HG03159 (cell line): Measurements from ENCODE around the gene IFI6.
"Not testable (repeated sequence)": the region's sequence is repeated elsewhere in the genome, so short reads cannot be mapped to it uniquely, and the experiment has no call there.

Experiments
- ATAC-seq: cut with Tn5 transposase; IDR thresholded peaks from one replicate; pipeline ENCODE4 v1.9.1; 2021; ENCODE audit warnings: mild to moderate bottlenecking, moderate library complexity; ENCODE audit not compliant: unreplicated experiment

Gene IFI6

DNA sequence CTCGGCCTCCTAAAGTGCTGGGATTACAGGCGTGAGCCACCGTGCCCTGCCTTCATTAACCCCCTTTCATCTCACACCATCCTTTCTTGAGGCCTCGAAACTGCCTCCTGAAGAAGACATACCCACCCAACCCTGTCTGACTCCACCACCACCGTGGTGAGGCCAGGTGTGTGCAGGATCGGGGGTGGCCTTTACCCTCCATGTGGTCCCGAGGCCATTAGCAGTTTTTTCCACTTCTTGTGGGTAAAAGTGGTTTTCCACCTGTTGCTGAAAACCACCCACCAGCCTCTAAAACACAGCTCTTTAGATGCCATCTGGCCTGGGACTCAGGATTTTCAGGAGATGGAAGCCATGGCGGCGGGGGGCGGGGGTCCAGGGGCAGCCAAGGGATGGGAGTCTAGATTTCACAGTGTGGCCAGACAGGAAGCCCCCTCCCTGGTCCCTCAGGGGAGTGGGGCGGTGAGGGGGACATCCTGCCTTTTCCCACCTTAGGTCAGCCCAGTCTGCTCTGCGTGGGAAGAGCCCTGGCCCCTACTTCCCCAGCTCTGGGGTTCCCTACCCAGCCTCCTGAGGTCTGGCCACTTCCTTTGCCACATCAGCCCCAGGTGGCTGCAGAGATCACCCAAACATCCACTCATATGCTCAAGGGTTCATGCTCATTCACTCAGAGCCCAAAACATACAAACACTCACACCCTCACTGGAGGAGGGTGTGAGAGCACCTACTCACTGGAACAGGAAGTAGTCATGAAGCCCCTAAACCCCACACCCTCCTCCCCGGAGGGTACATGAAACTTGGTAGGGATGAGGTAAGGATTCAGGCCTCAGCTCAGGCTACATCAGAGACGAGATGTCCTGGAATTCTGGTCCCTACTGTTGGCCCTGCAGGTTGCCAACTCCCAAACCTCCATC, 39.4 kb downstream of the IFI6 start:
- ATAC-seq, result no peak

GRCh38 chr1:27630859-27631491, 41.0 kb downstream of the IFI6 start:
- no peak for ATAC-seq

DNA sequence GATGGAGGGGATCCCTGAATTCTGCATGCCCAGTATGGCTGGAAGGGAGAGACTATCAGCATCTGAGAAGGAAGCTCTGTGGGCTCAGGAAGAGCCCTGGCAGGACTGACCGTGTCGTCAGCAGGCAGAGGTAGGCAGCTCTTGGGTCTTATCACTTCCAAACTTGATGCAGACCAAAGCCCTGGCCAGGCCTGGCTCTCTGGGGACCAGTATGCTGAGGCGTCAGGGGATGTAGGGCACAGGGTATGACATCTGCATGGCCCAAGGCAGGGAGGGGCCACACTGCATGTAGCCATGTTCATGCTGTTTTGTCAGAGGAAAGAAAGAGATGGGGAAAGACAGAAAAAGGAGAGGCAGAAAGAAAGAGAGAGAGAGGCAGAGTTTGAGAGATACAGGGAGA, 43.3 kb downstream of the IFI6 start:
- no peak for ATAC-seq

- not testable (repeated sequence) for ATAC-seq
These were observed 44.3 kb downstream of the IFI6 start for GRCh38 chr1:27627733-27628132.

DNA sequence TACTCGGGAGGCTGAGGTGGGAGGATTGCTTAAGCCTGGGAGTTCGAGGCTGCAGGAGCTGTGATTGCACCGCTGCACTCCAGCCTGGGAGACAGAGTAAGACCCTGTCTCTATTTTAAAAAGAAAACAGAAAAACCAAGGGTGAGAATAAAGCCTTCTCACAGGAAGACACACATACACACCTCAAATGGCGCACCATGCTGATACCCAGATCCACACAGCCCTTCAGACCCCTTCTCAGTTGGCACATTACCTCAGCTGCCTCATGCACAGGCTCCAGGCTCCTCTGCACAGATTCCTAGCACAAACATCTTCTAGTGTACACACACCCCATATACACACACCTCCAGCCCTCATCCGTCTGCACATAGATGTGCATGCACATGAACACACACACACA, 44.9 kb downstream of the IFI6 start:
- ATAC-seq, result no peak

DNA sequence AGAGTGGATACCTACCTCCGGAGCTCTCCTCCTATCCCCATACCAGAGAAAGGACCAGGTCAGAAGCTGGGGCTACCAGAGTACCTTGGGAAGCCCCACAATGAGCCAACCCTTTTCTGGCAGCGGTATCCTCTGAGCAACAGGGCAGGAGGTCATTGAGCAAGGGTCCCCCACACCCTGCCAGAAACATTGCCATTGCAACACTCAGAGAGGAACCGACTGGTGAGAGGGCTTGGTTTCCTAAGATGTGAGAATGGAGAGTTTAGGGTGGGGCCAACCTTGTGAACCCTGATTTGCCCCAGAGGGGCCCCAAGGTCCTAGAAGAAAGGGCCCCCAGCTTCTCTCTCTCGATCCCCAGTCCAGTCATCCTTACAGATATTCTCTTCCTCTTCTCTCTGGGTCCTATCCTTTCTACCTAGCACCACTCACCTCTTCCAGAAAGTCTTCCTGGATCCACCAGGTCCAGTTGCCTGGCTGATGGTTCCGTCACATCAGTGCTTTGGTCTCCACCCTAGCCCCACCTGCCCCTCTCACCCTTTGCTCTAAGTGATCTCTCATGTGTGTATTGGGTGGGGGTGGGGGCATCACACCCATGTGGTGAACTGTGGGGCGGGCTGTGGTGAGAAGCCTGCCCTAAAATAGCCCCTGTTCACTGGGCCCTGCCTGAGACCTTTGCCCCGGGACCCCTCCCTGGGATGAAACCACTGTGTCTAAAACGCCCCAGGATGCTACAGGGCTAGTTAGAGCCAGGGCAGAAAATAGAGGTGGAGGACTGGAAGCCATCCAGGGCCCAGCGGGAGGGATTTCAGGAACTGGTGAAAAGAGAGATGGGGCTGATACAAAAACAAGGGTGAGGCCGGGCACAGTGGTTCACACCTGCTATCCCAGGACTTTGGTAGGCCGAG, 45.7 kb downstream of the IFI6 start:
- ATAC-seq, result no peak

DNA sequence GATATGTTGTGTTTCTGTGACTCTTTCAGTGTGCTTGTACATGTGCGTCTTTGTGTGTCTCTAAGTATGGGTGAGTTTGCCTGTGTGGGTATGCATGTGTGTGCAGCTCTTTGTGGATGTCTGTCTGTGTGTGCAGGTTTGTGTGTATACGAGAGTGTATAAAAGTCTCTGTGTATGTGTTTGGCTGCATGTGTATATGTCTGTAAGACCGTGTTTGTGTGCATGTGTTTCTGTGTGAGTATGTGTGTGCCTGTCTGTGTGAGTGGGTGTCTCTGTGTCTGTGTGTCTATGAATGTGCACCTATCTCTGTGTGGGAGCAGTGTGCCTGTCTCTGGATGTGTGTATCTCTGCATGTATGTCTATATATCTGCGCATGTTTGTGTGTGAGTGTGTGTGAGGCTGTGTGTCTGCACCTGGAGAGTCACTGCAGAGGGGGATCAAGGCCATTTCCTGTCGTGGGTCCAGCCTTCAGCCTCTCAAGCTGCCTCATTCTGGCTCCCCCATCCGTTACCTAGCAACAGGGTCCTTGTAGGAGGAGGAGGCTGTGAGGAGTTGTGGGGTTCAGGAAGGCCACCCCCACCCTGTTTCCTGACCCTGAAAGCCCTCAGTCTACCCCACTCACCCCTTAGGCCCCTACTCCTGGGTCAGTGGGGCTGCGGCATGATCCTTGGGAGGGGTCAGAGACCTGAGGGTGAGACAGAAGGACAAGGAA, 47.4 kb downstream of the IFI6 start:
- ATAC-seq, result peak; percentile 33

DNA sequence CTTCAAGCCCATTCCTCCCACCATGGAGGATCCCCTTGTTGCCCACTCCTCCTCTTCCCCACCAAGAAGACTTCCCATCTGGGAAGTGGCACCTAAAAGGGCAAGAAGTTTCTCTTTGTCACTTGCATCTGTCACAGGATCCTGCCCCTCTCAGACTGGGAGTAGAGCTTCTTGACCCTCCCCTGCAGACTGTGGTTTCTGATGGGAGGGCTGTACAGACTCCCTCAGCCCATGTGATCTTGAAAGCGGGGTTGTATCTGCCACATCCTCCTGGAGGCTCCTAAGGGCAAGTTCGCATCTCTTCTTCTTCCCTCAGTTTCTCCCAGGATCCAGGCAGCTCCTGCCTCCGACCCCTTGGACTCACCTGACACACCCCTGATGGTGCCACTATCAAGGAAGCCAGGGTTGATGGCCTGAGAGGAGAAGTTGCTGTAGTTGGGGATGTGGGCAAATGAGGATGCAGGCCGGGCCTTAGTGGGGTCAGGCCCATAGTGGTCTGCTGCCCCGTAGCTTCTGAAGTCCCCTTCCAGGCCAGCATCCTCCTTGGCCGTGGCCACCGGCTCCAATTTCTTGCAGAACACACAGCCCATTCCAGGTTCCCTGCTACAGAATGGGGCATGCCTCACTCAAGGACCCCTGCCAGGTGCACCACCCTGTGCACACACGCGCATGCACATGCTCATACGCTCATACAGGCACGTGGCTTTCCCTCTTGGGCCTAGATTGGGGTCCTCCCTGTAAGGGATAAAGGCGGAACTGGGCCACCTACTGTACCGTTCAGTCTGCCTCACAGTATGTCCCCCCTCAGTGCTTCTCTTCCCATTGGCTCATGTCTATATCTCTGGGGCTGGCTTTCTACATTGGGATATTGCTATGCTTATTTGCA, 48.4 kb downstream of the IFI6 start:
- ATAC-seq, result no peak

- ATAC-seq, result no peak
These were observed 49.2 kb downstream of the IFI6 start for GRCh38 chr1:27622828-27623227.

DNA sequence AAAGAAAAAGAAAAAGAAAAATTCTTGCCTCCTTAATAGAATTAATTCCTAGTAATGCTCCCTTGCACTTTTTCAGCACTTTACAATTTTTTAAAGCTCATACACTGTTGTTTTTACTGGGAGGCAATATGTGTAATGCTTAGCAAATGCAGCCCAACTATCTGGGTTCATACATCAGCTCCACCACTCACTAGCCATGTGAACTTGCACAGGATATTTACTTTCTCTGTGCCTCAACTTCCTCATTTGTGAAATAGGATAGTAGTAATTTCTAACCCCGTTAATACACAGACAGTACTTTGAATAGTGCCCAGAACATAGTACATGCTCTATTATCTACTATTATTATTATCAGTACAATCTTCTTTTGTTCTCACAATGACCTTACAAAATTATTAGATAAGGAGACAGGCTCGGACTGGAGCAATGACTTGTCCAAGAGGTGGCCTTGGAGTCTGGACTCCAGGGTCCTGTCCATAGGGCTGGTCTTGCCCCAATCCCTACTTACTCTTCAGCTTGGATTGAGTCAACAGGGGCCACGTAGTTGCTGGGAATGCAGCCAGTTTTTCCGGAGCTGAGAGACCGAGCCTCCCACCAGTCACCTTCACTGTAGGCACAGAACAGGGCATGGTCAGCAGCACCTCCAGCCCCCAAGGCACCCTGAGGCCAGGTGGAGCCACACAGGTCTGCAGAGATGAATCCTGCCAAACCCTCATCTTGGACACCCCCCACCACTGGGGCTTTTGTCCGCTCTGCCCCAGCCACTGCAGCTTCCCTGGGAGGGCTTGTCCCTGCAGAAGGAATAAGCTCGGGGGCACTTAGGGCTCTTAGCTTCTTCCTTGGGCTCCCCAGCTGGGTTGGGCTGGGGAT, 50.7 kb downstream of the IFI6 start:
- no peak for ATAC-seq

DNA sequence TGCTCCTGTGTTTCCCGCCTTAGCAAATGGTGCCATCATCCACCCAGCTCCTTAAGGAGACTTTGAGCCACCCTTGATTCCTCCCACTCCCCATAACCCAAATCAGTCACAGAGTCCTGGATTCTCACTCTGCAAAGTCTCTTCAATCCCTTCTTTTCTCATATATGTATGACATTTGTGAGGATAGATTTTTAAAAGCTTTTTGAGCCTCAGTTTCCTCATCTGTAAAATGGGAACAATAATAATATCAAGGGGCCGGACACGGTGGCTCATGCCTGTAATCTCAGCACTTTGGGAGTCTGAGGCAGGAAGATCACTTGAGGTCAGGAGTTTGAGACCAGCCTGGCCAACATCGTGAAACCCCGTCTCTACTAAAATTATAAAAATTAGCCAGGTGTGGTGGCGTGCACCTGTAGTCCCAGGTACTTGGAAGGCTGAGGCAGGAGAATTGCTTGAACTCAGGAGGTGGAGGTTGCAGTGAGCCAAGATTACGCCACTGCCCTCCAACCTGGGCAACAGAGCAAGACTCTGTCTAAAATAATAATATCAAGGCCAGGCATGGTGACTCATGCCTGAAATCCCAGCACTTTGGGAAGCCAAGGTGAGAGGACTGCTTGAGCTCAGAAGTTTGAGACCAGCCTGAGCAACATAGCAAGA, 52.1 kb downstream of the IFI6 start:
- ATAC-seq, result not testable (repeated sequence)

DNA sequence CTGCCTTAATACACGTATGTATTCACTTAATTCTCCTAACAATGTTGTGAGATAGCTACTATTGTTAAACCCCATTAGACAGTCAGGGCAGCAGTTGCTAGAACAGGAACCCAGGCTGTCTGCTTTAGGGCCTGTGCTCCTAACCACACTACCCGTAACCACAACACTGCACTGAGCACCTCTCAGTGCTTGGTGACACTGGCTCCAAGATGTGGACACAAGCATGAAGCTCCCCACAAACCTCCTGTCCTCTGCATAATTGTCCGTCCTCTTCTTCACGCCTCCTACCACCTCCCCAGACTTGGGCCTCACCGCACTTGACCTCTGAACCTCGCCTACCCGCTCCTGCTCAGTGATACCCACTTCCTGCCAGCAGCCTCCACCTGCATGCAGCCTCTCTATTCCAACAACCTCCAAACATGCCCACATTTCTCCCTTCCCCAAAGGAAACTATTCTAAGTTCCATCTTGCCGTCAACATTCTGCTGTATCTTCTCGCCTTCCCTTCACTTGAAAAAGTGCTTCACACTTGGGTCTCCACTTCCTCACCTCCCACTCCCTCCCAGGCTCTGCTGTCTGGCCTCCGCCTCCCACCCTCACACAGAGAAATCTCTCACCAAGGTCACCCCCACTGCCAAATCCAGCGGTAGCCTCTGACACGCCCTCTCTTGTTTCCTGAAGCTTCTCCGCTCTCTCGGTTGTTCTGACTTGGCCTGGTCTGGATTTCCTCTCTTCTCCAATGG, 53.5 kb downstream of the IFI6 start:
- no peak for ATAC-seq

DNA sequence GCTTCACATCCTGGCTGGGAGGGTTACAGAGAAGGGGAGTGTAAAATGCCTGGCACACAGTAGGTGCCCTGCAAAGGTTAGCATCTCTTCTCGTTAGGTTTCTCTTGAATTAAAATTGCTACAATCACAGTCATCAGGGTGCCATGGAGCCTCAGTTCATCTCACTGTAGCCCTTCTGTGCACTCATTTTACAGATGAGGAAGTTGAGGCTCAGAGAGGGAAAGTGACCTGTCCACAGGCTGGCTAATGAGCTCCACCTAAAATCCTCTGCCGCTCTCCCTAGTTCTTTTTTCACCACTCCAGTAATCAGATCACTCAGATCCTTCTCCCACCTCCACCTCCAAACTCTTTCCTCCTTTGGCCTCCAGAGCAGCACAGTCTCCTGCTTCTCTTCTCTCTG, 54.6 kb downstream of the IFI6 start:
- ATAC-seq, result no peak

DNA sequence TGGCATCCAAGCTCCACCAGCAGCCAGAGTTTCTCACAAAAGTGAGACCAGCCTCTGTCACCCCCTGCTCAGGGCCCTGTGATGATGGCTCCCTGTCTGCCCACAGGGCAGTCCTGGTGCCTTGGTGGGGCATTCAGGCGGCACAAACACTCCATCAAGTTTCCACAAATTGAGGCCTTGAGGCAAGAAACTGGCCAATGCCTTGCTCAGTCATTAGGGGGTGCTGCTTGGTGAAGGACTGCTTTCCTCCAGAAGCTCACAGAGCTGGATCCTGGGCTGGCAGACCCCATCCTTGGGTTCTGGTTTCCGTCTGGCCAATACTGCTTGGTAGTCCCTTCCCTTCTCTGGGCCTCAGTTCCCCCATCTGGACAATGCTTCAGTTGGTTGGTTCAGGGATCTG, 55.6 kb downstream of the IFI6 start:
- no peak for ATAC-seq
